CD4-positive, CD25-positive, alpha-beta regulatory T cell (primary cell): ENCODE measurements around the gene FGF8. TPM values are rescaled to one million over a fixed set of nuclear protein-coding genes. Genes with fewer than 3 reads are reported as not detected.
"Not testable (repeated sequence)": the region's sequence is repeated elsewhere in the genome, so short reads cannot be mapped to it uniquely, and the experiment has no call there.

Experiments
- ATAC-seq, 2 donors: fragments of 150-1000 bp; cut with Tn5 transposase; one replicate each; pipeline ENCODE4 v1.10.0; 2021; ENCODE audit warnings: low read depth in 2 of 2, moderate number of reproducible peaks in 2 of 2, moderate library complexity in 1 of 2
- DNase-seq, 3 donors: peaks; one replicate each; pipeline versions ENCODE4 v3.0.0 to v3.0.0-alpha.2; 2012 to 2022; ENCODE audit warnings: mixed read lengths in 1 of 3
- H3K27ac ChIP-seq: one replicate; pipeline ENCODE4 v1.7.0; 2013; ENCODE audit warnings: mild to moderate bottlenecking, low read length; ENCODE audit not compliant: insufficient read depth, poor library complexity, severe bottlenecking
- H3K27me3 ChIP-seq: one replicate; pipeline ENCODE4 v1.7.0; 2013; ENCODE audit warnings: low read length; ENCODE audit not compliant: control insufficient read depth, insufficient read depth
- H3K36me3 ChIP-seq: one replicate; pipeline ENCODE4 v1.7.0; 2013; ENCODE audit warnings: mild to moderate bottlenecking, low read length, moderate library complexity; ENCODE audit not compliant: control insufficient read depth, insufficient read depth
- H3K4me1 ChIP-seq: 2 replicates; pipeline ENCODE4 v1.7.0; 2013; ENCODE audit warnings: mild to moderate bottlenecking, low read length; ENCODE audit not compliant: insufficient read depth, control insufficient read depth, poor library complexity, severe bottlenecking
- H3K4me3 ChIP-seq: one replicate; pipeline ENCODE4 v1.7.0; 2013; ENCODE audit warnings: low read depth, mild to moderate bottlenecking, low read length, moderate library complexity
- H3K9me3 ChIP-seq, 2 experiments: 1 replicate in 1 of 2; 2 replicates in 1 of 2; pipeline ENCODE4 v1.7.0; 2013; ENCODE audit warnings: low read length in 2 of 2, mild to moderate bottlenecking in 1 of 2, moderate library complexity in 1 of 2; ENCODE audit not compliant: control insufficient read depth in 2 of 2
- H3K27ac Mint-ChIP-seq, 3 donors: one replicate each; pipeline ENCODE4 v1.8.0; 2020 to 2022; ENCODE audit warnings: mild to moderate bottlenecking in 3 of 3, mixed read lengths in 3 of 3, moderate library complexity in 2 of 3
- H3K27me3 Mint-ChIP-seq: one replicate; pipeline ENCODE4 v1.8.0; 2022; ENCODE audit warnings: mild to moderate bottlenecking, mixed read lengths
- H3K36me3 Mint-ChIP-seq: one replicate; pipeline ENCODE4 v1.8.0; 2020; ENCODE audit warnings: mixed read lengths
- H3K4me1 Mint-ChIP-seq, 4 donors: one replicate each; pipeline ENCODE4 v1.8.0; 2020 to 2022; ENCODE audit warnings: mixed read lengths in 4 of 4, mild to moderate bottlenecking in 1 of 4
- H3K4me3 Mint-ChIP-seq, 4 donors: one replicate each; pipeline ENCODE4 v1.8.0; 2020 to 2022; ENCODE audit warnings: mild to moderate bottlenecking in 4 of 4, mixed read lengths in 4 of 4, moderate library complexity in 3 of 4
- H3K9me3 Mint-ChIP-seq, 7 donors: one replicate each; pipeline ENCODE4 v1.8.0; 2020 to 2022; ENCODE audit warnings: mixed read lengths in 7 of 7, mild to moderate bottlenecking in 3 of 7, moderate library complexity in 2 of 7
- polyA plus RNA-seq, 4 donors: library from polyadenylated mRNA; unstranded; fragments of 300-500 nt; fragmentation: Illumina TruSeq; gene quantifications; one replicate each; pipeline ENCODE4 v1.2.3, GENCODE V29; 2021
- total RNA-seq: library from RNA; stranded (reverse); gene quantifications from one replicate; pipeline ENCODE4 v1.2.3, GENCODE V29; 2022

Gene FGF8
- total and polyA plus RNA-seq, 5 donors from 2014 or later = not detected

GRCh38 chr10:101789686-101790085 lies 13.8 kb upstream of the FGF8 start:
- Mint-ChIP-seq H3K36me3 (peaks cover 33% of the 10 kb centered on the region), H3K27me3 (no peaks in the 10 kb centered on the region), H3K27ac (peak overlapping the region in 1 of 3 donors; percentile 5), H3K4me1 (peaks cover 3 to 29% (median 17%) of the 10 kb centered on the region in 4 donors), H3K4me3 (peak overlapping the region in 1 of 4 donors; percentile 27), H3K9me3 (no peaks in the 10 kb centered on the region)
- Histone ChIP-seq H3K4me1 (peaks cover 2% of the 10 kb centered on the region), H3K36me3 (peaks cover 87% of the 10 kb centered on the region), H3K27ac (no peak overlapping the region), H3K9me3 (no peaks in the 10 kb centered on the region), H3K27me3 (no peaks in the 10 kb centered on the region), H3K4me3 (no peak overlapping the region)
- no peak for ATAC-seq
- no peak for DNase-seq

- peaks cover 29% of the 10 kb centered on the region for H3K36me3 Mint-ChIP-seq
These were observed 13.3 kb upstream of the FGF8 start for GRCh38 chr10:101789231-101789630.

DNA sequence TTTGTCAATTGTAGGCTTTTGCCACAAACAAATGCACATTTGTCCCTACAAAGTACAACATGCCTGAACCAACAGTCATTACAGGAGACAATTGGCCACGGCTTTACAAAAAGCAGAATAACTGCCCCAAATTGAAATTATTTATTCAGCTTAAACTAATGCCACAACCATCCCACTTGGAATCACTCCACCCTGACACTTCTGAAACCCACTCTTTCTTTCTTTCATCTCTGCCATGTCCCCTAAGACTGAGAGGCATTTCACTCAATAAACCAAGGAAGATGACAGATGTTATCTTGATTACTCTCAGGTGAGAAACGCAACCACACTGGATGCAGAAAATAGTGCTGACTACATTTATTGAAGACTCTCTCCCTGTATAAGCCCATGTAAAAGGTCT lies 9.9 kb upstream of the FGF8 start:
- Mint-ChIP-seq H3K27ac (peak overlapping the region in 1 of 3 donors; percentile 45), H3K4me1 (peaks cover 17 to 56% (median 36%) of the 10 kb centered on the region in 4 donors), H3K27me3 (peaks cover 8% of the 10 kb centered on the region), H3K4me3 (peak overlapping the region in 1 of 4 donors; percentile 50), H3K9me3 (no peaks in the 10 kb centered on the region), H3K36me3 (peaks cover 21% of the 10 kb centered on the region)
- H3K27me3 ChIP-seq = no peaks in the 10 kb centered on the region
- ATAC-seq (no peak), DNase-seq (no peak)
- H3K27ac ChIP-seq = peak overlapping the region; percentile 30
- no peaks in the 10 kb centered on the region for H3K9me3 ChIP-seq
- peaks cover 55% of the 10 kb centered on the region for H3K36me3 ChIP-seq
- peaks cover 36% of the 10 kb centered on the region for H3K4me1 ChIP-seq
- no peak overlapping the region for H3K4me3 ChIP-seq

More at GRCh38 chr10:101789231-101789630, 13.3 kb upstream of the FGF8 start:
- H3K36me3 ChIP-seq = peaks cover 85% of the 10 kb centered on the region
- not testable (repeated sequence) for ATAC-seq, H3K4me3 ChIP-seq, H3K27me3 ChIP-seq, H3K27ac ChIP-seq, H3K9me3 Mint-ChIP-seq, H3K4me1 ChIP-seq, H3K27me3 Mint-ChIP-seq, H3K4me3 Mint-ChIP-seq, DNase-seq, H3K9me3 ChIP-seq
- H3K27ac Mint-ChIP-seq = peak overlapping the region in 1 of 3 donors; percentile 48
- H3K4me1 Mint-ChIP-seq = peaks cover 6 to 29% (median 19%) of the 10 kb centered on the region in 4 donors

DNA sequence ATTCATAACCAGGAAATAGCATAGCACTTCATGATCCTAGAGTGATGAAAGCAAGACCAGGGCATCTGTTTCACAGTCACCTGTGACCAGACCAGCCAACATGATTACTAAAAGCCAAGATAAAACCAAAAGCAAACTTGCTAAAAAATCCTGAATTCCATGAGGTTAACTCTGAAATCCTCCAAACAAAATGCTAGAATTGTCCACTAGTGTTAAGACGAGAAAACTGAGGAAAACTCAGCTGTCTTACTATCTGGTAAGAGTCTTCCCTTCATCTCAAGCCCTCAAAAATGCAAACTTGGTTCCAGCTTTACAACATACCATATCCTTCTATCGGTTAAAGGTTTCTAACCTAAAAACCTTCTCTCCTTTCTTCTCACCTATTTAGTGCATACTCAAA lies 8.6 kb upstream of the FGF8 start:
- H3K27ac ChIP-seq = peak overlapping the region; percentile 74
- DNase-seq = no peak
- peak overlapping the region; percentile 42 for H3K4me3 ChIP-seq
- Mint-ChIP-seq H3K4me1 (peaks cover 17 to 66% (median 40%) of the 10 kb centered on the region in 4 donors), H3K27me3 (peaks cover 9% of the 10 kb centered on the region), H3K27ac (peak overlapping the region; percentile 86 to 99 (median 95)), H3K4me3 (peak overlapping the region; percentile 96 to 100 (median 100)), H3K9me3 (no peaks in the 10 kb centered on the region), H3K36me3 (peaks cover 18% of the 10 kb centered on the region)
- H3K36me3 ChIP-seq = peaks cover 43% of the 10 kb centered on the region
- peaks cover 48% of the 10 kb centered on the region for H3K4me1 ChIP-seq
- H3K27me3 ChIP-seq = no peaks in the 10 kb centered on the region
- no peak for ATAC-seq
- no peaks in the 10 kb centered on the region for H3K9me3 ChIP-seq

DNA sequence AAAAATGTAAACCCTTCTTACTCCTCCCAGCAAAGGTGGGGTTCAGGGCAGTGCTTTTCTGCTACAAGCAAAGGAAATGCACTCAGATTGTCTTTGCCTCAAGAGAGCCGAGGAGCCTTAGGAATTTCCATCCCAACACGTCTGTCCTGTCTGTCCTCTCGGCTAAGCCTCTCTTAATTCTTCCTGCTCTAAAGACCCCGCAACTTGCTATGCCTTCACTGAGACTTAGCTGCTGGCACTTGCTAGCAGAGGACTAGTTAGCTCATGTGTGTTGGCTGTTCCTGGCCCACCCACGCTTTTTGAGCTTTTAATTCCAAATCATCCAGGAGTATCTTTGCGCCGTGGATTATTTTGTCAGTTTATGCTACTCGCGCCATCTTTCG lies 7.8 kb upstream of the FGF8 start:
- no peak for DNase-seq
- H3K27ac ChIP-seq = peak overlapping the region; percentile 74
- Mint-ChIP-seq H3K9me3 (no peaks in the 10 kb centered on the region), H3K4me1 (peaks cover 17 to 75% (median 46%) of the 10 kb centered on the region in 4 donors), H3K36me3 (peaks cover 15% of the 10 kb centered on the region), H3K27ac (peak overlapping the region; percentile 53 to 99 (median 95)), H3K27me3 (peaks cover 16% of the 10 kb centered on the region), H3K4me3 (peak overlapping the region; percentile 96 to 100 (median 100))
- no peak for ATAC-seq
- peaks cover 35% of the 10 kb centered on the region for H3K36me3 ChIP-seq
- H3K27me3 ChIP-seq = no peaks in the 10 kb centered on the region
- H3K9me3 ChIP-seq = no peaks in the 10 kb centered on the region
- peak overlapping the region; percentile 89 for H3K4me3 ChIP-seq
- H3K4me1 ChIP-seq = peaks cover 56% of the 10 kb centered on the region

GRCh38 chr10:101782811-101783735 lies 7.2 kb upstream of the FGF8 start, which contains the start of gene NPM3:
NPM3 (minus strand) TSS chr10:101783446; CDS start chr10:101783390, 56 bp downstream.
- DNase-seq = peak; percentile 75 to 86 (median 76)
- Mint-ChIP-seq H3K9me3 (no peaks in the 10 kb centered on the region), H3K4me1 (peaks cover 17 to 77% (median 48%) of the 10 kb centered on the region in 4 donors), H3K27me3 (peaks cover 20% of the 10 kb centered on the region), H3K27ac (peak within 1 kb of the TSS; percentile 95 to 100 (median 99)), H3K4me3 (peak within 1 kb of the TSS; percentile 96 to 100 (median 100)), H3K36me3 (peaks cover 15% of the 10 kb centered on the region)
- H3K4me1 ChIP-seq = peaks cover 58% of the 10 kb centered on the region
- H3K27ac ChIP-seq = peak within 1 kb of the TSS; percentile 74
- H3K36me3 ChIP-seq = peaks cover 31% of the 10 kb centered on the region
- ATAC-seq = peak; percentile 76 to 78
- H3K9me3 ChIP-seq = no peaks in the 10 kb centered on the region
- H3K4me3 ChIP-seq = peak within 1 kb of the TSS; percentile 89
- H3K27me3 ChIP-seq = no peaks in the 10 kb centered on the region

DNA sequence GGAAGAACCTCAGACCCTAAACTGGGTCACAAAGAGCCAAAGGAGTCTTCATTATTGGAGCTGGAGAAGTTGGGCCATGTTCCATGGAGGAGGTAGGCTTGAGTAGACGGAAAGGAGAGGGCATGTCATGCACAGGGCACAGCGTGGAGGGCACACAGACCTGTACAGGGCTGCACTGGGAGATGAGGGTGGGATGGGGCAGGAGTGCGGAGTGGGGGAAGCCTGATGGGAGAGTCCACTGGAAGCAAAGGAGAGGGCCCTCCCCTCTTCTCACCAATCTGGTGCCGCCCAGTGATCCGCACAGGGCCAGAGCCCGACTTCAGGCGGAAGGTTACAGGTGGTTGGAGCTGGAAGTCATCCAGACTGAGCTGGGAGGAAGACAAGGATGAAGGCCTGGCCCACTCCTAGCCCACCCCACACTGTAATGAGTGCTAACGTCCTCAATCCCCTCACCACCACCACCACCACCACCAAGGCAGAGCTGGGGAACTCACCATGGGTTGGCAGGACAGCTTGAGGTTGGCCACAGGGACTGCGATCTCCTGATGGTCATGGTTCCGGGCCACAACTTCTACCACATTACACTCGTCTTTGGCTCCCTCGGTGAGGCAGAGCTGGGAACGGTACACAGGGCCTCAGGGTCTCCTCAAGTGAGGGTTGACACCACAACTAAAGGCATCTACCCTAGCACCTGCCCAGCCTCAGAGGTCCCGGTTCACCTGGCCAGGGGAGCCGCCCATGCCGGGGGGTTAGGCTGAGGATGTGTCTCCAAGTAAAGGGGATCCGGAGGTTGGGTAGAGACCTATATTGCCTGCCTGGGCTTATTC lies 6.3 kb upstream of the FGF8 start:
- H3K4me3 Mint-ChIP-seq = peak overlapping the region; percentile 96 to 100 (median 100)
- peaks cover 29% of the 10 kb centered on the region for H3K27me3 Mint-ChIP-seq
- H3K27ac ChIP-seq = no peak overlapping the region
- peak overlapping the region; percentile 2 to 83 (median 60) for H3K27ac Mint-ChIP-seq
- peaks cover 10% of the 10 kb centered on the region for H3K36me3 Mint-ChIP-seq
- H3K4me3 ChIP-seq = peak overlapping the region; percentile 89
- no peaks in the 10 kb centered on the region for H3K9me3 Mint-ChIP-seq
- DNase-seq (no peak), ATAC-seq (no peak)
- peaks cover 9% of the 10 kb centered on the region for H3K27me3 ChIP-seq
- H3K36me3 ChIP-seq = peaks cover 24% of the 10 kb centered on the region
- no peaks in the 10 kb centered on the region for H3K9me3 ChIP-seq
- H3K4me1 Mint-ChIP-seq = peaks cover 17 to 77% (median 46%) of the 10 kb centered on the region in 4 donors
- peaks cover 58% of the 10 kb centered on the region for H3K4me1 ChIP-seq
